Measurements from ENCODE around the gene PDCD2L. TPM values are rescaled to one million over a fixed set of nuclear protein-coding genes. Genes with fewer than 3 reads are reported as not detected.

PDCD2L gene
- total and polyA plus RNA-seq, 7 donors: 12.3 to 30.2 (median 20.0) TPM

DNA sequence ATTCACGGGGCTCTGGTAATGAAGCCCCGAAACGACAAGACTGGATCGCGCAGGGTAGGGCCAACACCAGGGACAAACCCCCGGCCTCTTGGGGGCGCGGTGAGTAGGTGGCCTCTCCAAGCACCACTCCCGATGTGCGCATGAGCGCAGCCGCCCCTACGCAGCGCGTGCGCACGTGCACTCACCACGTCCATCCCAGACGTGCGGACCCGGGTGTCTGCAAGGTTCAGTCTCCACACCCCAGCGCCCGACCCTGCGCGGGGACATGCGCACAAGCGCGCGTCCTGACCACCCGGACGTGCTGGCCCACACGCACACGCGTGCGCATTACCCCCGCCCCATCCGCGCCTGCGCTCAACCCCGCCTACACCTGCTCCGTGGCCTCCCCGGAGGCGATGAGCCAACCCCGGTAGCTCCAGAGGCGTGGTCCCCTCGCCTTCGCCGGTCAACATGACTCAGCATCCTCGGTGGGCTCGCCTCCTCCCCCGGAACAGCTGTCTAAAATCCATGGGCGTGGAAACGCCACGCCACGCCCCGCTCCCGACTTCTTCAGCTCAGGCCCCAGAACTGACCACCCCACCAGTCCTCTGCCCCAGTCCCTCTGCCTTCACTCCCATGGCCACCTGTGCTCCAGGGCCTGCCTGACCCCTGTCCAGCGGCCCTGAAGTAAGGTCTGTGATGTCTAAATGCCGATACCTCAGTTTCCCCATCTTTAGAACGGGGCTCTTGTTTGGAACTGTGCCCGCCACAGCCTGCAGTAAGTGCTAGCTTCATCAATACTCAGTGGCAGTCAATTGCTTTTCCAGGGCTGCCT is 44.9 kb upstream of the PDCD2L start:
- Histone ChIP-seq H3K9me3 (no peaks in the 10 kb centered on the region), H3K27ac (peak overlapping the region; percentile 92), H3K36me3 (ENCODE audit: insufficient read depth in 1 of 2, low read depth in 1 of 2) (peaks cover 0 to 21% of the 10 kb centered on the region in 2 donors), H3K27me3 (ENCODE audit: insufficient read depth in 3 of 3, low read length in 2 of 3) (no peaks in the 10 kb centered on the region), H3K4me1 (peaks cover 6% of the 10 kb centered on the region), H3K4me3 (peak overlapping the region; percentile 60)
- DNase-seq (peak; percentile 97 to 98), ATAC-seq (peak; percentile 92 to 96 (median 94))
- WGBS, 3 donors: 4 to 5% (median 5%) methylated on average over 46 to 61 of the region's 61 CpGs
- intact Hi-C loops (cut with DNase I): no loop called here
- TF ChIP-seq CTCF (IDR thresholded peaks at IDR 0.05): peak; percentile 42

GRCh38 chr19:34359954-34360315 is 44.3 kb upstream of the PDCD2L start:
- H3K4me3 ChIP-seq: peak overlapping the region; percentile 60
- H3K9me3 ChIP-seq: no peaks in the 10 kb centered on the region
- TF ChIP-seq CTCF (IDR thresholded peaks at IDR 0.05): no peak
- peaks cover 0 to 15% of the 10 kb centered on the region in 2 donors for H3K36me3 ChIP-seq (ENCODE audit: insufficient read depth in 1 of 2, low read depth in 1 of 2)
- H3K27me3 ChIP-seq (ENCODE audit: insufficient read depth in 3 of 3, low read length in 2 of 3): no peaks in the 10 kb centered on the region
- H3K27ac ChIP-seq: peak overlapping the region; percentile 92
- peaks cover 8% of the 10 kb centered on the region for H3K4me1 ChIP-seq
- DNase-seq: no peak
- peak in 2 of 4 donors; percentile 1 for ATAC-seq
- intact Hi-C loops (cut with DNase I): no loop called here
- 51 to 63% (median 56%) methylated on average over 7 of the region's 7 CpGs for WGBS, 3 donors

DNA sequence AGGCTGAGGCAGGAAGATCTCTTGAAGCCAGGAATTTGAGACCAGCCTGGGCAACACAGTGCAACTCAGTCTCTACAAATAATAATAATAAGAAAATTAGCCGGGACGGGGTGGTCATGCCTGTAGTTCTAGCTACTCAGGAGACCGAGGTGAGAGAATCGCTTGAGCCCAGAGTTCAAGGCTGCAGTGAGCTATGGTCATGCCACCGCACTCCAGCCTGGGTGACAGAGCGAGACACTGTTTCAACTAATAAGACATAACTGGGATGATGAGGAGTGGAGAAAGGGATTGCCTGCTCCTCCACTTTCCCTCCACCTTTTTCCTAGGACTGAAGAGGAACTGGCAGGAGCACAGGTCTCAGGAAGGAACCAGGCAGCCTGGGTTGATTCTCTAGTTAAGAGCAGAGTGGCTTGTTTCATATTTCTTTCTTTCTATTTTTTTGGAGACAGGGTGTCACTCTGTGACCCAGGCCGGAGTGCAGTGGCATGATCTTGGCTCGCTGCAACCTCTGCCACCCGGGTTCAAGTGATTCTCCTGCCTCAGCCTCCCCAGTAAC is 43.8 kb upstream of the PDCD2L start:
- DNase-seq (peak in 1 of 2 donors; percentile 27), ATAC-seq (no peak)
- TF ChIP-seq CTCF (IDR thresholded peaks at IDR 0.05): no peak
- H3K36me3 ChIP-seq (ENCODE audit: insufficient read depth in 1 of 2, low read depth in 1 of 2): peaks cover 0 to 10% of the 10 kb centered on the region in 2 donors
- H3K4me1 ChIP-seq: peaks cover 8% of the 10 kb centered on the region
- intact Hi-C loops (cut with DNase I): no loop called here
- no peaks in the 10 kb centered on the region for H3K27me3 ChIP-seq (ENCODE audit: insufficient read depth in 3 of 3, low read length in 2 of 3)
- no peaks in the 10 kb centered on the region for H3K9me3 ChIP-seq
- peak overlapping the region; percentile 92 for H3K27ac ChIP-seq
- no peak overlapping the region for H3K4me3 ChIP-seq
- WGBS, 3 donors: 90 to 94% (median 92%) methylated on average over 9 of the region's 9 CpGs

- H3K27ac ChIP-seq: no peak overlapping the region
- peaks cover 26% of the 10 kb centered on the region for H3K4me1 ChIP-seq
- H3K36me3 ChIP-seq (ENCODE audit: insufficient read depth in 1 of 2, low read depth in 1 of 2): peaks cover 2 to 14% of the 10 kb centered on the region in 2 donors
- ATAC-seq (no peak), DNase-seq (no peak)
- no peak for TF ChIP-seq CTCF (IDR thresholded peaks at IDR 0.05)
- no peaks in the 10 kb centered on the region for H3K27me3 ChIP-seq (ENCODE audit: insufficient read depth in 3 of 3, low read length in 2 of 3)
- WGBS, 3 donors: 60 to 73% (median 60%) methylated on average over 3 of the region's 3 CpGs
- H3K4me3 ChIP-seq: no peak overlapping the region
- no peaks in the 10 kb centered on the region for H3K9me3 ChIP-seq
- intact Hi-C loops (cut with DNase I): no loop called here
Measured at GRCh38 chr19:34362679-34363069, 41.5 kb upstream of the PDCD2L start.

All from psoas muscle (tissue), 8 donors.